BLaER1 treated with 17β-estradiol and CSF1 and Interleukin-3, amounts not matched to agents 10 nM and 100 nM (cell line): ENCODE results near the gene CUBN.

Source experiments
- H3K27ac ChIP-seq, 11 experiments: shearing (Covaris generic); formaldehyde crosslinking; 2 replicates each; pipeline ENCODE4 v1.8.1; 2022
- H3K27me3 ChIP-seq, 11 experiments: shearing (Covaris generic); formaldehyde crosslinking; 2 replicates each; pipeline ENCODE4 v1.8.1; 2022
- H3K36me3 ChIP-seq, 11 experiments: shearing (Covaris generic); formaldehyde crosslinking; 2 replicates each; pipeline ENCODE4 v1.8.1; 2022
- H3K4me1 ChIP-seq, 10 experiments: shearing (Covaris generic); formaldehyde crosslinking; 2 replicates each; pipeline ENCODE4 v1.8.1; 2022
- H3K4me2 ChIP-seq, 11 experiments: shearing (Covaris generic); formaldehyde crosslinking; 2 replicates each; pipeline ENCODE4 v1.8.1; 2022
- H3K4me3 ChIP-seq, 10 experiments: shearing (Covaris generic); formaldehyde crosslinking; 2 replicates each; pipeline ENCODE4 v1.8.1; 2022
- H3K9ac ChIP-seq, 11 experiments: shearing (Covaris generic); formaldehyde crosslinking; 2 replicates each; pipeline ENCODE4 v1.8.1; 2022
- H3K9me3 ChIP-seq, 11 experiments: shearing (Covaris generic); formaldehyde crosslinking; replicated peaks in 1 of 11; 2 replicates each; pipeline ENCODE4 v1.8.1; 2022
- H4K20me1 ChIP-seq, 11 experiments: shearing (Covaris generic); formaldehyde crosslinking; 2 replicates each; pipeline ENCODE4 v1.8.1; 2022
- Cebpa-rat ChIP-seq, 11 experiments: shearing (Covaris generic); IDR thresholded peaks; 2 replicates each; pipeline ENCODE4 v1.8.1; 2022

The CUBN gene

GRCh38 chr10:16811765-16812164 lies 317.8 kb downstream of the CUBN start:
- Histone ChIP-seq H3K36me3 (peaks cover 13 to 93% (median 68%) of the 10 kb centered on the region in 11 experiments; a peak in 20 of 22 replicates), H3K9ac (no peak overlapping the region), H3K27ac (no peak overlapping the region), H3K4me3 (0 out of 20 replicates have a peak overlapping the region, but pooled peaks of 1 of the 10 experiments have one; percentile 9), H3K27me3 (no peaks in the 10 kb centered on the region), H3K9me3 (peaks cover 0 to 8% (median 0%) of the 10 kb centered on the region in 11 experiments; a peak in 3 of 22 replicates), H4K20me1 (peaks cover 0 to 100% (median 50%) of the 10 kb centered on the region in 11 experiments; a peak in 19 of 22 replicates), H3K4me1 (peaks cover 33 to 54% (median 45%) of the 10 kb centered on the region in 10 experiments), H3K4me2 (peak overlapping the region; percentile 3 to 57 (median 43); a peak in 17 of 22 replicates)
- TF ChIP-seq Cebpa-rat (IDR thresholded peaks at IDR 0.05) = no peak

GRCh38 chr10:16811292-16811691 lies 318.3 kb downstream of the CUBN start:
- Histone ChIP-seq H3K4me3 (0 out of 20 replicates have a peak overlapping the region, but pooled peaks of 1 of the 10 experiments have one; percentile 9), H3K27ac (no peak overlapping the region), H3K27me3 (no peaks in the 10 kb centered on the region), H3K36me3 (peaks cover 14 to 98% (median 70%) of the 10 kb centered on the region in 11 experiments; a peak in 20 of 22 replicates), H3K4me2 (peak overlapping the region in 9 of 11 experiments; percentile 3 to 57 (median 49); a peak in 10 of 22 replicates), H4K20me1 (peaks cover 0 to 100% (median 51%) of the 10 kb centered on the region in 11 experiments; a peak in 19 of 22 replicates), H3K9ac (no peak overlapping the region), H3K4me1 (peaks cover 29 to 53% (median 41%) of the 10 kb centered on the region in 10 experiments), H3K9me3 (peaks cover 0 to 8% (median 0%) of the 10 kb centered on the region in 11 experiments; a peak in 3 of 22 replicates)
- TF ChIP-seq Cebpa-rat (IDR thresholded peaks at IDR 0.05) = no peak

GRCh38 chr10:16809074-16809718 lies 320.4 kb downstream of the CUBN start:
- peaks cover 8 to 32% (median 20%) of the 10 kb centered on the region in 10 experiments for H3K4me1 ChIP-seq
- H4K20me1 ChIP-seq = peaks cover 0 to 100% (median 51%) of the 10 kb centered on the region in 11 experiments; a peak in 19 of 22 replicates
- H3K27ac ChIP-seq = no peak overlapping the region
- TF ChIP-seq Cebpa-rat (IDR thresholded peaks at IDR 0.05) = no peak
- no peak overlapping the region for H3K9ac ChIP-seq
- peaks cover 5 to 26% (median 12%) of the 10 kb centered on the region in 11 experiments; a peak in 15 of 22 replicates for H3K9me3 ChIP-seq
- H3K36me3 ChIP-seq = peaks cover 29 to 99% (median 84%) of the 10 kb centered on the region in 11 experiments
- no peak overlapping the region for H3K4me3 ChIP-seq
- H3K27me3 ChIP-seq = no peaks in the 10 kb centered on the region
- H3K4me2 ChIP-seq = no peak overlapping the region

GRCh38 chr10:16804123-16804522 lies 325.5 kb downstream of the CUBN start:
- no peaks in the 10 kb centered on the region for H3K27me3 ChIP-seq
- TF ChIP-seq Cebpa-rat (IDR thresholded peaks at IDR 0.05) = no peak
- no peak overlapping the region for H3K9ac ChIP-seq

GRCh38 chr10:16803464-16803863 lies 326.1 kb downstream of the CUBN start:
- TF ChIP-seq Cebpa-rat (IDR thresholded peaks at IDR 0.05) = no peak
- H3K9ac ChIP-seq = no peak overlapping the region
- no peak overlapping the region for H3K4me2 ChIP-seq
- peaks cover 43 to 80% (median 68%) of the 10 kb centered on the region in 11 experiments for H3K36me3 ChIP-seq
- H3K4me1 ChIP-seq = peaks cover 0 to 21% (median 6%) of the 10 kb centered on the region in 10 experiments; a peak in 10 of 20 replicates
- no peak overlapping the region for H3K27ac ChIP-seq
- H3K27me3 ChIP-seq = no peaks in the 10 kb centered on the region
- H3K4me3 ChIP-seq = no peak overlapping the region
- peaks cover 0 to 94% (median 27%) of the 10 kb centered on the region in 11 experiments; a peak in 16 of 22 replicates for H4K20me1 ChIP-seq
- H3K9me3 ChIP-seq = peaks cover 6 to 55% (median 39%) of the 10 kb centered on the region in 11 experiments; a peak in 20 of 22 replicates

More at GRCh38 chr10:16804123-16804522, 325.5 kb downstream of the CUBN start:
- no peak overlapping the region for H3K27ac ChIP-seq
- H3K4me1 ChIP-seq = peaks cover 0 to 21% (median 6%) of the 10 kb centered on the region in 10 experiments; a peak in 10 of 20 replicates
- no peak overlapping the region for H3K4me2 ChIP-seq
- peaks cover 6 to 49% (median 33%) of the 10 kb centered on the region in 11 experiments; a peak in 20 of 22 replicates for H3K9me3 ChIP-seq
- H3K36me3 ChIP-seq = peaks cover 37 to 79% (median 68%) of the 10 kb centered on the region in 11 experiments
- peaks cover 0 to 94% (median 33%) of the 10 kb centered on the region in 11 experiments; a peak in 19 of 22 replicates for H4K20me1 ChIP-seq
- no peak overlapping the region for H3K4me3 ChIP-seq

- Histone ChIP-seq H3K9ac (no peak overlapping the region), H3K4me2 (peak overlapping the region in 5 of 11 experiments; percentile 14 to 29 (median 27); a peak in 5 of 22 replicates), H3K27ac (peak overlapping the region in 1 of 11 experiments; percentile 6; a peak in 1 of 22 replicates), H3K4me3 (no peak overlapping the region), H3K36me3 (peaks cover 28 to 72% (median 59%) of the 10 kb centered on the region in 11 experiments), H4K20me1 (peaks cover 0 to 92% (median 24%) of the 10 kb centered on the region in 11 experiments; a peak in 15 of 22 replicates), H3K9me3 (peaks cover 5 to 47% (median 36%) of the 10 kb centered on the region in 11 experiments; a peak in 20 of 22 replicates), H3K27me3 (no peaks in the 10 kb centered on the region), H3K4me1 (peaks cover 0 to 21% (median 6%) of the 10 kb centered on the region in 10 experiments; a peak in 10 of 20 replicates)
- no peak for TF ChIP-seq Cebpa-rat (IDR thresholded peaks at IDR 0.05)
Measured at GRCh38 chr10:16799621-16800020, 330.0 kb downstream of the CUBN start.

GRCh38 chr10:16798571-16798970 lies 331.0 kb downstream of the CUBN start:
- Histone ChIP-seq H3K27ac (no peak overlapping the region), H3K27me3 (no peaks in the 10 kb centered on the region), H3K9me3 (peaks cover 0 to 48% (median 37%) of the 10 kb centered on the region in 11 experiments; a peak in 19 of 22 replicates), H3K36me3 (peaks cover 31 to 76% (median 60%) of the 10 kb centered on the region in 11 experiments), H3K4me2 (no peak overlapping the region), H4K20me1 (peaks cover 0 to 91% (median 23%) of the 10 kb centered on the region in 11 experiments; a peak in 17 of 22 replicates), H3K9ac (no peak overlapping the region), H3K4me3 (no peak overlapping the region), H3K4me1 (peaks cover 0 to 21% (median 6%) of the 10 kb centered on the region in 10 experiments; a peak in 10 of 20 replicates)
- no peak for TF ChIP-seq Cebpa-rat (IDR thresholded peaks at IDR 0.05)

- Histone ChIP-seq H3K36me3 (peaks cover 52 to 98% (median 81%) of the 10 kb centered on the region in 11 experiments), H4K20me1 (peaks cover 0 to 96% (median 44%) of the 10 kb centered on the region in 11 experiments; a peak in 17 of 22 replicates), H3K4me3 (no peak overlapping the region), H3K27me3 (no peaks in the 10 kb centered on the region), H3K9me3 (peaks cover 0 to 44% (median 33%) of the 10 kb centered on the region in 11 experiments; a peak in 19 of 22 replicates), H3K4me1 (peaks cover 0 to 10% (median 6%) of the 10 kb centered on the region in 10 experiments; a peak in 9 of 20 replicates), H3K4me2 (no peak overlapping the region), H3K27ac (no peak overlapping the region), H3K9ac (no peak overlapping the region)
- no peak for TF ChIP-seq Cebpa-rat (IDR thresholded peaks at IDR 0.05)
Measured at GRCh38 chr10:16795410-16796073, 334.1 kb downstream of the CUBN start.
